SIG-M5 (cell line): ENCODE data around the gene KLHL8.

Experiments used
- DNase-seq: peaks from one replicate; lab custom pipeline; 2025; lab: John Stamatoyannopoulos, UW

KLHL8 gene

DNA sequence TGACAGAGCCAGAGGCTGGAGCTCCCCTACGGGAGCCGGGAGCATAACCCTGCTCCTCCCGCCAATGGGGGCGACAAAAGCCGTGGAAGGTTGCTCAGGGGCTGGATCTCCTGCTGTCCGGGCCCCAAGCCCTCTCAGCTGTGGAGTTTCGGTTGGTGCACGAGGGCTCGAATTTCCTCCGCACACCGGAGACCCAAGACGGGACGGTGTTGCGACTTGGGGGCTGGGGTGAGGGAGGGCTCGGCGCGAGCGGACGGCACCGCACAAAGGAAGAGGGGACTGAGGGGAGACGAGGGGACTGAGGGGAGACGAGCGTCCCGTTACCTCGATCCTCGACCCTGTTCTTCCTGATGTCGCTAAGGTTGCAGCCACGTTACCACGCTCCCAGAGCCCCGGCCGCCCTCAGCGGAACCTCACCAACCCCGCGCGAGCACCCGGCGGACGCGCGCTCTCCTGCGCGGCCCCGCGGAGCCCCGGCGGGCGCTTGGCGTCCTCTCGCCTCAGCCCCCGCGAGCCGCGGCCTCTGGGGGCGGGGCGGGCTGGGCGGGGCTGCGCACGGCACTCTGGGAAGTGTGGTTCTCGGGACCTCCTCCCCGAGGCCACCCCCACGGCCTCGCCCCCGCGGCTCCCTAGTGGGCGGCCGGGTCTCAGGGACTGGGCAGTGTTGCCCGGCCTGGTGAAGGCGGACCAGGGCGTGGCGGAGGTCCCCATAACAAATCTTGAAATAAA is at the start of gene KLHL8:
KLHL8 (minus strand) TSS at position 525 of the 729 bp plus-strand sequence. CDS start 25,079 bp downstream, outside the sequence.
- no peak for DNase-seq

DNA sequence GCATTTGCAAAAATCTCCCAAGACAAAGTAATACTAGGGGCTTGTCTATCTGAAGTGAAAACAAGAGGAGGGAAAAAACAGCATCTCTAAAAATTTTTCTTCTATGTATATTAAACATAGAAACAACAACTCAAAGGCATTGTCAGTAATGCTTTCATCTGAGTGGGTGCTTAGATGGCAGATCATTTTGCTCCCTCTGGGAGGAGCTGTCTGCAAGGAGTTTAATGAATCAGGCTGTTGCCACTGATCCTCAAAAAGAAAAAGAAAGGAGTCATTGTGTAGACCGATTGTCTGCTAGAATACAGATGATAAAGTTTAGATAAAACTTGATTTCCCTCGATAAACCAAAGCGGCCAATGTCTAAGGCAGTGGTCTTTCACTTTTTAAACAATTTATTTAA is 49.7 kb upstream of the KLHL8 start:
- DNase-seq: no peak

DNA sequence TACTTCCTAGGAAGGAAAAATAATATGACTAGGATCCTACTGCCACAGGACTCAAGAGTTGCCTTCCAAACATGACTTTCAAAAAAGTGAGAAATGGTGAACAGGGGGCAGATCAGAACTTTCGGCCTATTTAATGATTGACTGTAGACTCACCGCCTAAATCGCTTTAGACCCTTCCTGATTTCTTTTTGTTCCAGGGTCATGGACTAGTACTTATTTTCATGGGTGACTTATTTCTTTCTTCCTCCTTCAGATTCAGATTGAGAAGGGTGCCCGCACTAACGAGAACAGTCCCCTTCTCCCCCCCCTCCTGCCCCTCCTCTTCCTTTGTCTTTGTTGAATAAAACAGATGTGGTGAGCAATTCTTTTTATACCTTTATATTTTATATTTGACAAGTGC is 48.0 kb upstream of the KLHL8 start:
- no peak for DNase-seq

DNA sequence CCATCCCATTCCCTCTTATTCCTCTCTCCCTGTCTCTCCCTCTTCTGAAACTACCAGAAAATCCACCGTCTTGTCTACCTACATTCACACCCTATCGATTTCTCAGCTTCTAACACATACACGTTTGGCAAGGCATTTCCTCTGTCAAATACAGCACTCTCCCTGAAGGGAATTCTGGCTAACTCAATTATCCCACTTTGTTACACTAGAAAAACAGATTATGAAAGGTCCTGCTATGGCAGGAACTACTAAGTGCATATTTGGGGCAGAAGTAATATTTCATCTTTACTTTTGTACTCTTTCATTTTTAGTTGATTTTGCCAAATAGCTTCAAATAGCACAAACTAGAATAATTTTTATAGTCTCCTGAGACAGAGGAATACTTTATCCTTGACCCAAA is 46.6 kb upstream of the KLHL8 start:
- DNase-seq: no peak

DNA sequence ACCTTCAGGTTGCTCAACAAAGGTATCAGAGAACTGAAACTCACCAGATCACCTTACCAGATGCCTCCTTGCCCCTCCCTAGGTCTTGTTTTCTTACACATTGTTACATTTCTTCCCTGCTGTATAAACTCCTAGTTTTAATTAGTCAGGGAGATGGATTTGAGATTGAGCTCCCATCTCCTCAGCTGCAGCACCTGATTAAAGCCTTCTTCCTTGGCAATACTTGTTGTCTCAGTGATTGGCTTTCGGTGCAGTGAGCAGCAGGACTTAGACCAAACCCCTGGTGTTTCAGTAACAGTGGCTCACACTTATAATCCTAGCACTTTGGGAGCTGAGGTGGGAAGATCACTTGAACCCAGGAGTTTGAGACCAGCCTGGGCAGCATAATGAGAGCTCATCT is 42.5 kb upstream of the KLHL8 start:
- DNase-seq: no peak

DNA sequence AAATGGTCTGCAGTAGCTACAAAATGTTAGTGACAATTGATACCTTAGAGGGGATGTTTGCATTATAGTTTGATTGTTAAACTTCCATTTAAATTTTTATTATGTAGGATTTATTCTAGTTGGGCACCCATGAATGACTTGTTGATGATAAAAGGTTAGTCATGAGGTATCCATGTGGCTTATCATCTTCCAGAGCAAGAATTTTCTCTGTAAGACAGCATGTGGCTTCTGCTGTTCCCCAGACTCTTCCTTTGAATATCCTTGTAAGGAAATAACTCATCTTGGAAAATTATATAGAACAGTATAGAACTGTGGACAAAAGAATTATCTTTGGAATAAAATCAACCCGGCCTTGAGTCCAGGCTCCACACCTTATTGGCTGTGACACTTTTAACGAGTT is 40.1 kb upstream of the KLHL8 start:
- DNase-seq: no peak

DNA sequence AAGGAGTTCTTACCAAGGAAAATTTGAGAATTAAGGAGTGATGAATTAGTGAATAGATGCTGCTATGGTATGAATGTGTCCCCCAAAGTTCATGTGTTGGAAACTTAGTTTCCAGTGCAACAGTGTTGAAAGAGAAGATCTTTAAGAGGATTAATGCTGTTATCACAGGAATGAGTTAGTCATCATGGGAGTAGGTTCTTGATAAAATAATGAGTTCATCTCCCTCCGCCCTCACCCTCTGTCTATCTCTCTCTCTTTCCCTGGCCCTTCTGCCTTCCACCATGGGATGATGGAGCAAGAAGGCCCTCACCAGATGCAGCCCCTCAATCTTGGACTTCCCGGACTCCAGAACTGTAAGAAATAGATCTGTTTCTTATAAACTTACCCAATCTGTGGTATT is 38.3 kb upstream of the KLHL8 start:
- no peak for DNase-seq

DNA sequence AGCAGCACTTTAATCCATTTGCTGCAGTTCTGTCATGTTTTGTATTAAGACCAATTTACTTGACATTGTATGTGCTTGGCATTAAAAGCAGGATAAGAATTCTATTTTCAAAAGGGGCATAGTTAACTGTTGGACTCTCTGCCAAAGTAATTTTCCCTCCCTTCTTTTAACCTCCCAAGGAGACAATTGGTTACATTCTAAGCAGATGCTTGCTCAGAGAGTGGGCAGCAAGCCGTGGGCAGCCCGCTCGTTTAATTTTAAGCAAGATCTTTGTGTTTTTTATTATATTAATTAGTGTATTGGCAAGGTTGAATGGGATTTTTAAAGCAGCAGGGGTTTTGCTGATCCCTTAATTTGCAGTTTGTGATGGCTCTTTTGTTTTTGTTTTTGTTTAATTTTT is 37.1 kb upstream of the KLHL8 start:
- no peak for DNase-seq

DNA sequence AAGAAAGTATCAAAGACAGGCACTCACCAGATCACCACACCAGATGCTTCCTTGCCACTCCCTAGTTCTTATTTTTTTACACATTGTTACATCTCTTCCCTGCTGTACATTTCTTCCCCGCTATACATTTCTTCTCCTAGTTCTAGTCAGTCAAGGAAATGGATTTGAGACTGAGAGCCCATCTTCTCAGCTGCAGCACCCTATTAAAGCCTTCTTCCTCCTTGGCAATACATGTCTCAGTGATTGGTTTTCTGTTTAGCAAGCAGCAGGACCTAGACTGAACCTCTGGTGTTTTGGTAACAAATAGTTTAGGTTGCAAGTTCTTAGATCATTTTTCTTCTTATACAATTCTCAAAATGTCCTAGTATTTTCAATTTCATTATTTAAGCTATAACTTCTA is 35.3 kb upstream of the KLHL8 start:
- DNase-seq: no peak

DNA sequence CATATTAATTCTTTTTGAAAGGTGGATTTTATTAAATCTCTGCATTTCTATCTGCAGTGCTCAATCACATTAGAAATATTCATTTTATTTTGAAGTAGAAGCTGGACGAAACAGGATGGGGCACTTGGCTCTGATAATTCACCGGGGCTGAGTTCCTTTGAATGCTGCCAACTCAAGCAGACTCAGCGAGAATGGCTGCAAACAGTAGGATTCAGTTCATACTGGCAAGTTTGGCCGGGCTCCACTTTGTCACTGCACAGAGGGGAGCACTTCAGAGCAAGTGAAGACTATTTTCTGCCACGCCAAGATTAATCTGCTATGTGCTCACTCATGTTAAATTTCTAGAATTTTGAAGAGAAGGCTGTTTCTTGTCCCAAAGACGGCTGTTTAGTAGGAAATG is 30.7 kb upstream of the KLHL8 start:
- no peak for DNase-seq

DNA sequence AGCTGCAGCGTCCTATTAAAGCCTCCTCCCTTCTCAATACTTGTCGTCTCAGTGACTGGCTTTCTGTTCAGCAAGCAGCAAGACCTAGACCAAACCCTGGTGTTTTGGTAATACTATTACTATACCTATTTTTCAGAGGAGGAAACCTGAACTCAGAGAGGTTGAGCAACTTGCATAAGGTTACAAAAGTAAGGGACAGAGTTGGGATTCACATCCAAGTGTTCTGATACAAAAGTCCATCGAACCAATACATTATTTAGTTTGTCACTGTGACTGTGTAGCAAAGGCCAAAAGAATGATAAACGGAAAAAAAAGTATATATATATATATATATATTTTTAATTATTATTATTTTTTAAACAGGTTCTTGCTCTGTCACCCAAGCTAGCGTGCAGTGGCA is 29.9 kb upstream of the KLHL8 start:
- DNase-seq: no peak

DNA sequence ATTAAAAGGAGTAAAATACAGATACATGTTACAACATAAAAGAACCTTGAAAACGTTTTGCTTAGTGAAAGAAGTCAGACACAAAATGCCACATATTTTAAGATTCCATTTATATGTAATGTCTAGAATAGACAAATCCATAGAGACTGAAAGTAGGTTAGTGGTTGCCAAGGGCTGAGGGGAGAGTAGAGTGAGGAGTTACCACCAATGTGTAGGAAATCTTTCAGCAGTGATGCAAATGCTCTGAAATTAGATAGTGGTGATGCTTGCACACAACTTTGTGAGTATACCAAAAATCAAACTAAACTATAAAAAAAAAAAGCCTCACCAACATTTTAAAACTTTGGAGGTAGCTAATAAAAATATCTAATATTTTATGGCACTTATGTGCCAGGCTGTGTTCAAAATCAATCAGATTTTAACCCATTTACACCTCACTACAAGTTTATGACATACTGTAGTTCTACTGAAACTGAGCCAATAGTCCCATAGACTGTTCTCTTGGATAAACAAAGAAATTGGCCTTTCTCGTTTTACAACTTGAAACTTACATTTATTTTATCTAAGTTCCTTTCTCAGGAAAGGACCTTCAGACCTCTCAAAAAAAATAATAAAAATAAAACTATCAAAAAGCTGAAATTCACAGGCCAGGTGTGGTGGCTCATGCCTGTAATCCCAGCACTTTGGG is 29.1 kb upstream of the KLHL8 start:
- no peak for DNase-seq

DNA sequence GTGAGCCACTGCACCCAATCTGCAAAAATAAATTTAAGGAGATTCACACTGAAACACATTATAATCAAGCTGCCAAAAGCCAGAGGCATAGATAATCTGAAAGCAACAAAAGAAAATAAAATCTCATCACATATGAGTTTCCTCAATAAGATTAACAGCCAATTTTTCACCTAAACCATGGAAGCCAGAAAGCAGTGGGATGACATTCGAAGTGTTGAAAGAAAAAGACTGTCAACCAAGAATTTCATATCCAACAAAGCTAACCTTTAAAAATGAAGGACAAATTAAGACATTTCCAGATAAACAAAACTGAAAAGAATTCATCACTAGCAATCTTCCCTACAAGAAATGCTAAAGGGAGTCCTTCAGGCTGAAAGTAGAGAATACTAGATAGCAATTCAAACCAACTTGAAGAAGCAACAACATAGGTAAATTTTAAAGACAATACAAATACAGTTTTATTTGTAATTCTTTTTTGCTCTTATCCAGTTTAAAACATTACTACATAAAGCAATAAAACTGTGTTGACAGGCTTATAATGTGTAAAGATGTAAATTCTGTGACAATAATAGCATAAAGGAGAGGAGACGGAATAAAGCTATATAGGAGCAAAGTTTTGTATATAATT is 23.1 kb upstream of the KLHL8 start:
- no peak for DNase-seq

DNA sequence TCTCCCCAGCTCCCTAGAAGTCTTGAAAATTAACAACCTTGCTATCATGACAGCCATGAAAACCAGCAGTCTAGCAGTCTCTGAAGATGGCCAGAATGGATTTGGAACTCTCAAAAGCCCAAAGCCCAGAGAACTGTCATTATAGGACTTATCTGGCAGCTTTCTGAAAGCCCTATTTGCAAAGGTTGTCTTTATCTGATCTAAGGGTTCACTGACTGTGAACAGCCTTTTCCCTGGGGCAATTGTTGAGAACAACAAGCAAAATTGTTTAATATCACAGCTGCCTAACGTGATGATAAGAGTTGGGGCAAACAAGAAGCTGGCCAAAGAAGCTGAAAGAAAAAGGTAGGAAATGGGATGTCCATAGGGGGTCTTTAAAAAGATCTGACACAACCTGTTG is 20.9 kb upstream of the KLHL8 start:
- DNase-seq: no peak

DNA sequence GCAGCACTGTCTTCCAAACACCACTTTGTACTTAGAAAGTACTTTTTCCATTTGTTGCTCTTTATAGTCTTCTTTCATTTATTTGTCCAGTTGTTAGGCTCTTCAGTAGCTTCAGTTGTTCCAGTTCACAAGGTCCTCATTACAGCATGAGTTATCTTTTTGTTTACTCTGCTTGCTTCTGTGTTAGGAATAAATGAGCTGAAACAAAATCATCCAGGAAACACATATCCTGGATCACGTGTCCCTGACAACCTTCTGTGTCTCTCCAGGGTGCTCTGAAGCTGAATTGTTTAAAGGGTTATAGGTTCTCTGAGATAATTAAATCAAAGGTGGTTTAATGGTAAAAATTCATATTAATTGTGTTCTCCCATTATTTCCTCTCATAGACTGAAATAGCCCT is 19.9 kb upstream of the KLHL8 start:
- DNase-seq: no peak

DNA sequence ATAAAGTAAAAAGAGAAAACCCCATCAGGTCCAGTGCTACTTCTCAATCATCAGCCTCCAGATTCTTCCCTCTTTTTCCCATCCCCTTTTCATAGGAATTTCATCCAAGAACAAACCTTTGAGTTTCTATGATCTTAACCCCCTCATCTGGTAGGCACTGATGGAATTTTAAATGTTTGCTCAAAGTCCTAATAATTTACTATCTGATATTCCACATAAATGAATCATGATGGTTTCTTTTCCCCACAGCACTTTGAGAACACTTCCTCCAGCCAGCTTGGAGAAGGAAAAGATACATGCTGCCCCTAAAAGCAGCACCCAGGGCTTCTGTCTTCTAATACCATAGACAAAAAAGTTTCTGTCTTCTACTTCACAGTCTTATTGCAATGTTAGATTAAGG is 19.4 kb upstream of the KLHL8 start:
- no peak for DNase-seq

DNA sequence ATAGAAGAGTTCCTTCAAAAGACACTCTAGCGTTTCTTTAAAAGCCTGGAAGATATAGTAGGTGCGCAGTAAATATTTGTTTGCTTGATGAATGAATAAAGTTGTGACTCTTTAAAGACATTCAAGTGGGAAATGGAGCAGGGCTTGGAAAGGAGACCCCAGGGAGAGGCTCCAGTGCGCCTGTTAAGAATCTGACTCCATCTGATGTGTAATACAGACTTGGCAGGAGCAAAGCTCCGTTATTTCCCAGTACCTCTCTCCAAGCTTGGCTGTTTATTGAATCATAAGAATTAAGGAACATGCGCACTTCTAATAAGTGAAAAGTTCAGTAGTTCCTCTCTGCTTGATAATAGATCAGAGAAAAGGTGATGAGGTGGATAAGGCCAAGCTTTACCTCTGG is 18.8 kb upstream of the KLHL8 start:
- no peak for DNase-seq

DNA sequence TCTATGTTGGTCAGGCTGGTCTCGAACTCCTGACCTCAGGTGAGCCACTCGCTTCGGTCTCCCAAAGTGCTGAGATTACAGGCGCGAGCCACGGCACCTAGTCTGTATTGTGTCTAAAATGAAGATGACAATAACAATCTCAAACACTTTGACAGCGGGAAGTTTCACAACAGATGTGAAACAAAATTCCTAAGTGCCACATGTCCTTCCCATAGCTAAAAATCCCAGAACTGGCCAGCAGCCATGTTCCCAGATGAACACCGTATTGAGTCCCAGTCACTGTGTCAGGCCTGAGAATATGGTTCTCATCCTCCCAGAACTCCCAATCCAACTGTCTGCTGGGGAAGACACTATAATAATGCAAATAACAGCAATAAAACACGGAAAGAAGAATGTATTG is 16.4 kb upstream of the KLHL8 start:
- no peak for DNase-seq

DNA sequence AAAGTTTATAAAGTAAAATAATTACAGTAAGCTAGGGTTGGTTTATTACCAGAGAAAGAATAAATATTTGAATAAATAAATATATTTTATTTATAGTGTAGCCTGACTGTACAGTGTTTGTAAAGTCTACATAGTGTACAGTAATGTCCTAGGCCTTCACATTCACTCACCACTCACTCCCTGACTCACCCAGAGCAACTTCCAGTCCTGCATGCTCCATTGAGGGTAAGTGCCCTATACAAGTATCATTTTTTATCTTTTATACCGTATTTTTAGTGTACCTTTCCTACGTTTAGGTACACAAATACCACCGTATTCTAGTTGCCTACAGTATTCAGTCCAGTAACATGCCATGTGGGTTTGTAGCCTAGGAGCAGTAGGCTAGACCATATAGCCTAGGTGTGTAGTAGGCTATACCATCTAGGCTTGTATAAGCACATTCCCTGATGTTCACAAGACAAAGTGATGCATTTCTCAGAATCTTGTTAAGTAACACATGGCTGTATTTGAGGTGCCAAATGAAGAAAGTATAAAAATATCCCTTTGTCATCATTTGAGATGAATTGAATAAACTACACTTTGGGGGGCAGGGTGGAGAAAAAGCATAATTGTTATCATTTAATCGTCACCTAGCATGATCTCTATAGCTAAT is 14.7 kb upstream of the KLHL8 start:
- no peak for DNase-seq

DNA sequence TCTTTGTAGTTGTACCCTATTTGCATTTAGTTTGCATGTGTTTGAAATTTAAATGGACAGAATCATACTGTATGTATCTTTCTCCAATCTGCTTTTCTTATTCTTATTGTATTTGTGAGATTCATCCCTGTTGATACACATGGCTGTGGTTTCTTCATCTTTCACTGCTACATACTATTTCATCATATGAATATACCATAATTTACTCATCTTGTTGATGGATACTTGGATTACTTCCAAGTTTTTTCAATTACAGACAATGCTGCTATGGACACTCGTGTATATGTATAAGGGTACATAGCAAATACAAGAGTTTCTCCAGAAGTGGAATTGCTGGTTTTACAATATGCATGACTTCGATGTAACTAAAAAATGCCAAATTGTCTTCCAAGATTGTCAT is 11.8 kb upstream of the KLHL8 start:
- DNase-seq: no peak

DNA sequence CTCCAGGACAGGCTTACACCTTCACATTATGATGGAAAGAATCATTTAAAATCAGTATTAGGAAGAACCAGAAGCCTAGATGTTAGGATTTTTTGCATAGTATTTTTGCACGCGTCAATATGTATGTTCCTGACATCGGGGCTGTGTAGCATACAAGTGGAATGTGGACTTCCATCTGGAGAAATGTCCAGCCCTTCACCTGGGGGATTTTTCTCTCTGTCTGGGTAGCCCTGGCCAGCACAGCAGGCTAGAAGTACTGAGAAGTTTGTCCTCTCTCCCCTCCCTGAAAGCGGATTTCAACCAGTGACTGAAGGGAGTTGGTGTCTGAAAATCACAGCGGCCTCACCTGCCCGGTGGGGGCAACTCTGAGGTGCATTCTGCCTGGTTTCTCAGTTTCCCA is 10.4 kb upstream of the KLHL8 start:
- no peak for DNase-seq

DNA sequence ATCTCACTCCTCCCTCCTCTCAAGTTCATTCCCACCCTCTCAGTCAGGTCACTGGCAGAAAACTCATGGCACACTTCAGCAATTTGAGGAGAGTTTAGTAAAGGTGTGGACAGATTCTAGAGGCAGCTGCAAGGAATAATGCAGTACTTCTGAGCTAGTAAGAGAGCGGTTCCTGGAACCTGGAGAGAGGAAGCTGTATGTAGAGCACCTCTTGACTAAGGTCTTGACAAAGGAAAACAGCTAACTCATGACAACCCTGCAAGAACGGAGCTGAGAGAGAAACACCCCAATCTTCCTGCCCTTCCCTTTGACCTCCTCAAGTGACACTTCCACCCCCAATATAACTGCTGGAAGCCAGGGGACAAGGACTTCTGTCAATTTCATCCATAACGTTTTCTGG is 9.6 kb upstream of the KLHL8 start:
- DNase-seq: no peak

DNA sequence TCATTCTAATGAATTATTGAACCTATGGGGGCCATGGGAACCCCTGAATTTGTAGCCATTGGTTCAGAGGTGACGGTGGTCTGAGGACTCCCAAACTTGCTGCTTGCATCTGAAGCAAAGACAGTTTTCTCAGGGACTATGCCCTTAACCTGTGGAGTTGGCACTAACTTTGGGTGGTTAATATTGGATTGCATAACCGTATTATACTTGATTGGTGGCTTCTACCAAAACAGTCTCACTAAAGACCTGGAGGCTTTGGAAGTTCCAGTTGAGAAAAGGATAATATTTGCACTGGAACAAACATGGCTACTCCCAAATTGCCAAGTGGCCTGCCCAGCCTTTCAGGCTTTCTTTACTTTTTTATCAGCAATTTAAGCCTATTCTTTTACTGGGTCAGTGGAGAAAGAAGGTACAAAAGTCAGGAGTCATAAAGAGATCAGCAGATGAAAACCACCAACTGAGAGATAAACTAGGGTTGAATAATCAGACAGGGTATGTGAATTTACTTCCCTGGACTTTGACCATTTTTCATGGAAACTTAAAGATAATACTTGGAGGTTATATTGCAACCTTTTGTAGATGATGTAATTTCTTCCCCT is 7.9 kb upstream of the KLHL8 start:
- no peak for DNase-seq
